ENCODE data around the gene SLIT3.

The SLIT3 gene

DNA sequence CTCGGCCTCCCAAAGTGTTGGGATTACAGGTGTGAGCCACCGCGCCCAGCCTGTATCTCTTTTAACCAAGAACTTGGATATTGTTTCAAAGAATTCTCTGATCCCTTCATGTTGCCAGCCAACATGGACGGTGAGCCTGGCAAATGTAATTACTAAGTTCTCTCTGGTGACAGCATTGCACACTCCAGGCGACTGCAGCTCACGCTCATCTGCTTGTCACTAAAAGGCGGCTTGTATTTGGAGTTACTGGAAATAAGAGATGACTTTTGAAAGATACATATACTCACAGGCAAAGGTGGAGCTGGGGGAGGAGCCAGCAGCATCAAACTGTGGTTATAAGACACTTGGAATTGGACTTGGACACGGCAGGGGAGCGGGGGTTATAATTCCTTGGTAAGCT, 172.3 kb downstream of the SLIT3 start:
- Histone ChIP-seq H3K27me3 (ENCODE audit: insufficient read depth, low read length, poor library complexity, severe bottlenecking) (no peaks in the 10 kb centered on the region), H3K4me2 (ENCODE audit: low read depth, low read length, poor library complexity, severe bottlenecking) (no peak overlapping the region), H3K36me3 (ENCODE audit: insufficient read depth, low read length) (no peaks in the 10 kb centered on the region), H3K9ac (ENCODE audit: low read depth, low read length, poor library complexity, severe bottlenecking) (no peak overlapping the region), H4K20me1 (ENCODE audit: insufficient read depth, low read length, poor library complexity, severe bottlenecking) (no peaks in the 10 kb centered on the region), H3F3A (ENCODE audit: low read depth) (no peaks in the 10 kb centered on the region), H3K9me2 (replicated peaks; ENCODE audit: low read depth, low read length) (no peaks in the 10 kb centered on the region), H3K4me3 (ENCODE audit: low read length, poor library complexity, severe bottlenecking) (no peak overlapping the region), H2AFZ (ENCODE audit: low read length) (no peak overlapping the region), H3K79me2 (ENCODE audit: insufficient read depth, low read length) (no peaks in the 10 kb centered on the region), H3K4me1 (ENCODE audit: insufficient read depth, low read length, poor library complexity, severe bottlenecking) (no peaks in the 10 kb centered on the region), H3K9me3 (ENCODE audit: insufficient read depth, low read depth, low read length) (no peaks in the 10 kb centered on the region)
- no peak for TF ChIP-seq EZH2phosphoT487 (IDR thresholded peaks at IDR 0.05; ENCODE audit: borderline replicate concordance)
- TF ChIP-seq, protein P1, sequence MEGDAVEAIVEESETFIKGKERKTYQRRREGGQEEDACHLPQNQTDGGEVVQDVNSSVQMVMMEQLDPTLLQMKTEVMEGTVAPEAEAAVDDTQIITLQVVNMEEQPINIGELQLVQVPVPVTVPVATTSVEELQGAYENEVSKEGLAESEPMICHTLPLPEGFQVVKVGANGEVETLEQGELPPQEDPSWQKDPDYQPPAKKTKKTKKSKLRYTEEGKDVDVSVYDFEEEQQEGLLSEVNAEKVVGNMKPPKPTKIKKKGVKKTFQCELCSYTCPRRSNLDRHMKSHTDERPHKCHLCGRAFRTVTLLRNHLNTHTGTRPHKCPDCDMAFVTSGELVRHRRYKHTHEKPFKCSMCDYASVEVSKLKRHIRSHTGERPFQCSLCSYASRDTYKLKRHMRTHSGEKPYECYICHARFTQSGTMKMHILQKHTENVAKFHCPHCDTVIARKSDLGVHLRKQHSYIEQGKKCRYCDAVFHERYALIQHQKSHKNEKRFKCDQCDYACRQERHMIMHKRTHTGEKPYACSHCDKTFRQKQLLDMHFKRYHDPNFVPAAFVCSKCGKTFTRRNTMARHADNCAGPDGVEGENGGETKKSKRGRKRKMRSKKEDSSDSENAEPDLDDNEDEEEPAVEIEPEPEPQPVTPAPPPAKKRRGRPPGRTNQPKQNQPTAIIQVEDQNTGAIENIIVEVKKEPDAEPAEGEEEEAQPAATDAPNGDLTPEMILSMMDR (conservative IDR thresholded peaks at IDR 0.05; ENCODE audit: low read length) = no peak

DNA sequence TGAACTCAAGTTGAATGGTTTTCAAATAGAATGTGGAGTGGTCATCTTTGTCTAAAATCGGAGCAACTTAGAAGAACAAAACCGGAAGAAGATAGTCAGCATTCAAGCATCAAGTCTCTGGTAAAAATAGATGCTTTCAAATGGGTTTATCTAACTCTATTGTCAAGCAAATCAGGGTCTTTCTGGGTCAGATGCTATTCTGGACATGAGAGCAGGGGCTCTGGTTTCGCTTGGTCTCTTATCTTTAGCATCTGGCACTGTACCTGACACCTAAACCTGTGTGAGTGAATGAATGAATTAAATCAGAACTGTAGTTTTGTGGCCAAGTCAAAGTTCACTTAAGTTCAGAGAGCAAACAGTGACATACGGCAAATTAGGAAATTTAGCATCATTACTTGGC, 173.5 kb downstream of the SLIT3 start:
- H3K4me2 ChIP-seq (ENCODE audit: low read depth, low read length, poor library complexity, severe bottlenecking) = no peak overlapping the region
- H3K9me3 ChIP-seq (ENCODE audit: insufficient read depth, low read depth, low read length) = no peaks in the 10 kb centered on the region
- H3K4me1 ChIP-seq (ENCODE audit: insufficient read depth, low read length, poor library complexity, severe bottlenecking) = no peaks in the 10 kb centered on the region
- H3K9ac ChIP-seq (ENCODE audit: low read depth, low read length, poor library complexity, severe bottlenecking) = no peak overlapping the region
- H2AFZ ChIP-seq (ENCODE audit: low read length) = no peak overlapping the region
- H3K36me3 ChIP-seq (ENCODE audit: insufficient read depth, low read length) = no peaks in the 10 kb centered on the region
- H3K79me2 ChIP-seq (ENCODE audit: insufficient read depth, low read length) = no peaks in the 10 kb centered on the region
- H4K20me1 ChIP-seq (ENCODE audit: insufficient read depth, low read length, poor library complexity, severe bottlenecking) = no peaks in the 10 kb centered on the region
- TF ChIP-seq, protein P1 (conservative IDR thresholded peaks at IDR 0.05; ENCODE audit: low read length) = no peak
- no peak for TF ChIP-seq EZH2phosphoT487 (IDR thresholded peaks at IDR 0.05; ENCODE audit: borderline replicate concordance)
- H3K9me2 ChIP-seq (replicated peaks; ENCODE audit: low read depth, low read length) = no peaks in the 10 kb centered on the region
- no peaks in the 10 kb centered on the region for H3F3A ChIP-seq (ENCODE audit: low read depth)
- H3K27me3 ChIP-seq (ENCODE audit: insufficient read depth, low read length, poor library complexity, severe bottlenecking) = no peaks in the 10 kb centered on the region
- H3K4me3 ChIP-seq (ENCODE audit: low read length, poor library complexity, severe bottlenecking) = no peak overlapping the region

DNA sequence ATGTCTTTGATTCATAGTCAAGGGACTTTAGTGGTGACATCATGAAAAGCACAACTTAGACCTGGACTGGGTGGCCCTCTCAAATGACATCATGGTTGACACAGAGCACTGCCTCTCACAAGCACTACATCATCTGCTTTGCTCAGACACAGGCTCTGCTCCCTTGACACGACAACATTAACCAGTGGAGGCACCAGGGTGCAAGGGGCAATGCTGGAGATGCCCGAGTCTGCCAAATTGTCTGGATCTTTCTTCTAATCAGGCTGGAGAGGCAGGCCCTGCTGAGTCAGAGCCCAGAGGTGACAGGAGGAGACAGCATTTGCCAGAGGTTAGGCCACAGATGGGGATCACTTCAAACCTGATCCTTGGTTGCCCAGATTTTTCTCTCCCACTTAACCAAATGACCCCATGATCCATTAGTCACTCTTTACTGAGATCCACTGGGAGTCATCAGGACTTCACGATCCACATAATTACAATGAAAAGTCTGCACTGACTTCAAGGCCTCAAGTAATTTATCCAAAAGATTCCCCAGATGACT, 174.4 kb downstream of the SLIT3 start:
- no peak overlapping the region for H3K4me3 ChIP-seq (ENCODE audit: low read length, poor library complexity, severe bottlenecking)
- no peak for TF ChIP-seq EZH2phosphoT487 (IDR thresholded peaks at IDR 0.05; ENCODE audit: borderline replicate concordance)
- TF ChIP-seq, protein P1 (conservative IDR thresholded peaks at IDR 0.05; ENCODE audit: low read length) = no peak
- H3F3A ChIP-seq (ENCODE audit: low read depth) = no peaks in the 10 kb centered on the region
- H3K4me2 ChIP-seq (ENCODE audit: low read depth, low read length, poor library complexity, severe bottlenecking) = no peak overlapping the region
- no peak overlapping the region for H3K9ac ChIP-seq (ENCODE audit: low read depth, low read length, poor library complexity, severe bottlenecking)
- no peaks in the 10 kb centered on the region for H3K9me3 ChIP-seq (ENCODE audit: insufficient read depth, low read depth, low read length)
- H3K79me2 ChIP-seq (ENCODE audit: insufficient read depth, low read length) = no peaks in the 10 kb centered on the region
- H3K9me2 ChIP-seq (replicated peaks; ENCODE audit: low read depth, low read length) = no peaks in the 10 kb centered on the region
- H4K20me1 ChIP-seq (ENCODE audit: insufficient read depth, low read length, poor library complexity, severe bottlenecking) = no peaks in the 10 kb centered on the region
- no peaks in the 10 kb centered on the region for H3K36me3 ChIP-seq (ENCODE audit: insufficient read depth, low read length)
- H3K4me1 ChIP-seq (ENCODE audit: insufficient read depth, low read length, poor library complexity, severe bottlenecking) = no peaks in the 10 kb centered on the region
- no peaks in the 10 kb centered on the region for H3K27me3 ChIP-seq (ENCODE audit: insufficient read depth, low read length, poor library complexity, severe bottlenecking)
- H2AFZ ChIP-seq (ENCODE audit: low read length) = no peak overlapping the region

Measured in Loucy (cell line).